Measurements from ENCODE around the gene ANKRD1.
"Not testable (repeated sequence)": the region's sequence is repeated elsewhere in the genome, so short reads cannot be mapped to it uniquely, and the experiment has no call there.

Gene ANKRD1

DNA sequence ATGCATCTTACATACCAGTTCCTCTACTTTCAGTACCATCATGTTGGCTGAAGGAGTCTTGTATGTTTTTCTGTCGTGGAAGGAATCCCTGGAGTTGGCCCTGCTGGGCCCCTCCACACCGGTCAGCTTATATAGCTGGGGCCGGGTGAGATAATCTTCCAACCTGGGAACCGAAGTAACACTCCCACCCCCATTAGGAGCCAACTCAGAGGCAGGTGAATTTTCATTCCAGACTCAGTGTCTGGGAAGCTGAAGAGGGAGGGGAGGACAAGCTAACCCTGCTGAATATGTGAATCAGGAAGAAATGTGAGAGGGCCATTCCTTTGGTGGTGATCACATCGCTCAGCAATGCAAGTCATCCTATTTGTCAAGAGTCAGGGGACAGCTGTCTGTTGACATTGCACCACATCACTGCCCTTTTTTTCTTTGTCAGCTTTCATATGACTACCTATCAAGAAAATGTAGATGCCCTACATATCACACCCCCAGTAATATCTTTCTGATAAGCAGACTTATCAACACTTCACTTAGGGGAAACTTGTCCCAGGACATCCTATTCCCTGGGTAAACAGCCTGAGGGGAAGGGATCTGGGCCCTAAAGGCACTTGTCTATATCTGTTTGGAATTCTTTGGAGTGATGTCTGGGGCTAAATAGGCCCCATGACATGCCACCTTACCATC is at the start of gene ANKRD1:
TSS of gene ANKRD1 (minus strand) at position 102 of the 681 bp plus-strand sequence. CDS start at position 42, 60 bp downstream.
- no peak for FAIRE-seq

GRCh38 chr10:90969947-90970673 is 49.2 kb upstream of the ANKRD1 start:
- no peak for FAIRE-seq

GRCh38 chr10:90969121-90969534 is 48.2 kb upstream of the ANKRD1 start:
- no peak for FAIRE-seq

- FAIRE-seq: no peak
Observed at GRCh38 chr10:90968328-90969081, 47.6 kb upstream of the ANKRD1 start.

DNA sequence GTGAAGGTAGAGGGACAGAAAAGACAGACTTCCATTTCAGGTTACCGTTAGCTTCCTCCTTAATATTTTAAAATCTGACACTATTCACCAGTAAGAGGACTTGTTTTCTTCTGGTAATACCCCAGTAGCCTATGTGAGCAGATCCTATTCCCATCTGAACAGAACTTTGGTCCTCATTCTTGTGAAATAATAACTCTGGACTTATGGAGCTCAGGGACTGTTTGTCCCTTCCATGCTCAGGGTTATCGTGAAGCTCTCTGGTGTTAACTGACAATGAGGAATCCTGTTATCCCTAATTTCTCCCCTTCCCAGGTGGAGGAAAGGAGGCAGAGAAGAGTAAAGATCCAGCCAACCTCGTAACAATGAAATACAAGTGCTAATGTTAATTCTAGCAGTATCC is 47.0 kb upstream of the ANKRD1 start:
- no peak for FAIRE-seq

GRCh38 chr10:90966146-90966545 is 45.3 kb upstream of the ANKRD1 start:
- no peak for FAIRE-seq

DNA sequence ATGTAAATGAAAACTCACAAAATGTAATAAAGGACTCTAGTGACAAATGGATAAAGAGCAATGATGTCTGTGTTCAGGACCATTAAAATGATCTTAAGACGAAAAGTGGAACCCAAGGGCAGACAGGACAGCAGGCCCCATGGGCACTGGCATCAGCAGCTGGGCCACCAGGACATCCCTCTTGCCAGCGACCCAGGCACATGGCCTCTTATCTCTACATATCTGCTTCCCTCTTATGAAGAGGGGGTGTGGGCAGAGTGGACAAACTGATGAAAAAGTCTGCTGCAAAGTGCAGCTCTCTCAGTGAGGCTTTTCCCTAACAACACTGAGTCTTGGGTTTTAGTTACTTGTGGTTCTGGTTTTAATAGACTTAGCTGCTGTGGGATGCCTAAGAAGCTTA is 44.8 kb upstream of the ANKRD1 start:
- no peak for FAIRE-seq

- no peak for FAIRE-seq
Observed at GRCh38 chr10:90964781-90965465, 44.0 kb upstream of the ANKRD1 start.

DNA sequence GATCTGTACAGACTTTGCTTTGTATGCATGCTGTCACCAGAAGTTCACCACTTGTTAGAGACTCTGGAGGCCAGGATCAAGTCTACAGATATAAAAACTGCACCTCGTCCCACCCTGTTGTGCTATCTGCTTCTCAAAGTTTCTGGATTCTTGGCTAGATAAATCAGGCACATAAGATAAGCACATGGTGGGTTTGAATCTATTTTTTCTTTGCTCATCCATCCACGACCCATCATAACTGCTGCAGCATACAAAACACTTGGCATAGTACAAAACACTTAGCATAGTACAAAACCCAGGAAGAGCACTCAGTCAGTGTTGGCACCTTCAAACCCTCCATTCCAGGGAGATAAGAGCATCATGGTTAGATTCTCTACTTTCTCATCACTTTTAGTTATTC is 42.4 kb upstream of the ANKRD1 start:
- FAIRE-seq: no peak

DNA sequence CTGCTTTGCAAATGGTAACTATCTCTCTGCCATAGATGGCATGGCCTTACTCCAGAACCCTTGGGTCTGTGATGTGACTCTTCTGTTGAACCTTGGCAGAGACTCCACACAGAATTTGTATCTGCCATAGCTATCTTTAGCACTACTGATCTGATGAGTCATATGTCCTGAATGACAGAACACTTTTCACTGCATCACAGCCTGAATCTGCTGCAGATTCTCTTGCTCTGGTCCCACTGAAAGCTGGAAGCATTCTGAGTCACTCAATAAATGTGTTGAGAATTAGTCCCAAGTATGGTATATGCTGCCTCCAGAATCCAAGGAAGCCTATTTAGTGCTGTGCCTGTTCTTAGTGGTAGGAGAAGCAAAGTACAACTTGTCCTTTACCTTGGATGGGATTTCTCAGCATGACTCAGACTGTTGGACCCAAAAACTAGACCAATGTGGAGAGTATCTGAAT is 39.5 kb upstream of the ANKRD1 start:
- no peak for FAIRE-seq

GRCh38 chr10:90959826-90960225 is 38.9 kb upstream of the ANKRD1 start:
- FAIRE-seq: no peak

GRCh38 chr10:90958781-90959180 is 37.9 kb upstream of the ANKRD1 start:
- FAIRE-seq: no peak

DNA sequence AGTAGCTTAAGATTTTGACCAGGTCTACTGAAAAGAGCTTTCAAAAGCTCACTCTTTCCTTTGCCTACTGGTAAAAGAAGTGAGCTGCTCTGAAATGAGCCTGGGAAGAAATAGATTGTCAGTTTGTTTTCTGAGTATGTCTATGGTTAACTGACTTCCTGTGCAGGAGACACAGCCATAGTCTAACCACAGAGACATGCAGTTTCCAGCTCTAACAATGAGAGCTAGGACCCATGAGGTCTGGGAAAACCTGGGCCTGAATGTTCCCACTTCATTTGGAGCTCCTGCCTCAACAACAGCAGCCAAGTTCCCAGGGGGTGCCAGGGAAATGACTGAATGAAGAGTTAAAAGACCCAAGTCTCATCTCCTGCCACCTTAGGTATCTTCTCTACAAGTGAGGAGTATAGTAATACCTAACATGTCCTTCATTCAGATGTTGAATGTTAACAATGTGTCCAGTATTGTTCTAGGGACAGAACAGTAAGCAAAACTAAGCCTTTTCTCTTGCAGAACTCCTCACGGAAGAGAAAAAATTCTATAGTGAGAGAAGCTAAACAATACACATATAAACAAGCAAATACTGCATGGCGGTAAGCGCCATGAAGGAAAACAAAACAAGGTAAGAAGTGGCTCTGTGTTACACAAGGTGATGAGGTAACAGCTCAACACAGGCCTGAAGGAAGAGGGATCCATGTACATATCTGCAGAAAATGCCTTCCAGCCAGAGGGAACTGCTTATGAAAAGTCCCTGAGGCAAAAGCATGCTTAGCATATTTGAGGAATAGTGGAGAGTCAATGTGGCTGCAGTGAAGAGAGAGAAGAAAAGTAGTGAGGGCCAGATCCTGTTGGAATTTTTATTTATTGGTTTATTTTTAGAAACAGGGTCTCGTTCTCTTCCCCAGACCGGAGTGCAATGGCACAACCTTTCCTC is 26.4 kb upstream of the ANKRD1 start:
- FAIRE-seq: no peak

DNA sequence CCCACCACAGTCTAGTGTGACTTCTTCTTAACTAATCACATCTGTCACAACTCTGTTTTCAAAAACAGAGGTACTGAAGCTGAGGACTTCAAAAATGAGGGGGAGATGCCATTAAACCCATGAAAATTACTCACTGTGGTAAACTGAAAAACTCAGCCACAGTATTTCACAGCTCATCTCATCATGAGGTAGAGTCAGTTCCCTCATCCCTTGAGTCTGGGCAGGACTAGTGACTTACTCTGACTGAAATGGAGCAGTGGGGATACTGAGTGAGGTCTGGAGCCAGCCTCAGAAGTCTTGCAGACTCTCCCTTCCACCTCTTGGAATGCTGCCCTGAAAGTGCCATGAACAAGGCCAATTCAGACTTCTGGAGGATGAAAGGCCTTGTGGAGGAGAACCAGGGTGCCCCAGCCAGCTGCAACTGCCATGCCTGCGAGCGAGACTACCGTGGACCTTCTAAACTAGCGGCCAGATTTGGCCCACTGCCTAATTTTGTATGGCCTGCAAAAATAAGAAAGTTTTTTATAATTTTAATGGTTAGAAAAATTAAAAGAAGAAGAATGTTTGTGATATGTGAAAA is 24.7 kb upstream of the ANKRD1 start:
- FAIRE-seq: no peak

DNA sequence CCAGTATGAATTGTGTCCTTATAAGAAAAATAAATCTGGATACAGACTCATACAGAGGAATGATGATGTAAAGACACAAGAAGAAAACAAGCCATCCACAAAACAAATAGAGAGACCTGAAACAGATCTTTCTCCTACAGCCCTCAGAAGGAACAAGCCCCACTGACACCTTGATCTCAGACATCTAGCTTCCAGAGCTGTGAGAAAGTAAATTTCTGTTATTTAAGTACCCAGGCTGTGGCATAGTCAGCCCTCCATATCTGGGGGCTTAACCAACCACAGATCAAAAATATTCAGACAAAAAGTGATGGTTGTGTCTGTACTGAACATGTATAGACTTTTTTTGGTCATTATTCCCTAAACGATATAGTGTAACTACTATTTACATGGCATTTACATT is 23.9 kb upstream of the ANKRD1 start:
- FAIRE-seq: no peak

DNA sequence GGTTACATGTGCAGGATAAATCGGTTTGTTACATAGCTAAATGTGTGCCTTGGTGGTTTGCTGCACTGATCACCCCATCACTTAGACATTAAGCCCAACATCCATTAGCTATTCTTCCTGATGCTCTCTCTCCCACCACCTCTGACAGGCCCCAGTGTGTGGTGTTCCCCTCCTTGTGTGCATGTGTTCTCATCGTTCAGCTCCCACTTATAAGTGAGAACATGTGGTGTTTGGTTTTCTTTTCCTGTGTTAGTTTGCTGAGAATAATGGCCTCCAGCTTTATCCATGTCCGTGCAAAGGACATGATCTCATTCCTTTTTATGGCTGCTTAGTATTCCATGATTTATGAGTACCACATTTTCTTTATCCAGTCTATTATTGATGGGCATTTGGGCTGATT is 22.1 kb upstream of the ANKRD1 start:
- not testable (repeated sequence) for FAIRE-seq

- FAIRE-seq: no peak
Observed at GRCh38 chr10:90939648-90940047, 18.8 kb upstream of the ANKRD1 start.

DNA sequence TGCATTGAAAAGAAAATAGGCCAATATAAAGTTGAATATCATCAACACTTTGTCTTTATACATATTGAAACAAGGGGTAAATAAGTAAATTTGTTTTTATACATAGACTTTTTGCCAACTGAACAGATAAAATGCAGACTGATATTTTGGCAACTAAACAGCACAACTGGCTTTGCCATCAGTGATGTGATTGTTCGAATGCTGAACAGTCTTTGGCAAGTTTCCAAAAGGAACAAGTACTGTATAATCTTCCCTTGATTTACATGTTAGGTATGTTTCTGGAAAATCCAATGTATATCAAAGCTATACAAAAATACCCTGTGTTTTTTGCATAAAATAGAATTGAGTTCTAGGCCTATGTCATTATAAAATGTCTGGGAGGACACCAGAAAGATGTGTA is 18.2 kb upstream of the ANKRD1 start:
- no peak for FAIRE-seq

DNA sequence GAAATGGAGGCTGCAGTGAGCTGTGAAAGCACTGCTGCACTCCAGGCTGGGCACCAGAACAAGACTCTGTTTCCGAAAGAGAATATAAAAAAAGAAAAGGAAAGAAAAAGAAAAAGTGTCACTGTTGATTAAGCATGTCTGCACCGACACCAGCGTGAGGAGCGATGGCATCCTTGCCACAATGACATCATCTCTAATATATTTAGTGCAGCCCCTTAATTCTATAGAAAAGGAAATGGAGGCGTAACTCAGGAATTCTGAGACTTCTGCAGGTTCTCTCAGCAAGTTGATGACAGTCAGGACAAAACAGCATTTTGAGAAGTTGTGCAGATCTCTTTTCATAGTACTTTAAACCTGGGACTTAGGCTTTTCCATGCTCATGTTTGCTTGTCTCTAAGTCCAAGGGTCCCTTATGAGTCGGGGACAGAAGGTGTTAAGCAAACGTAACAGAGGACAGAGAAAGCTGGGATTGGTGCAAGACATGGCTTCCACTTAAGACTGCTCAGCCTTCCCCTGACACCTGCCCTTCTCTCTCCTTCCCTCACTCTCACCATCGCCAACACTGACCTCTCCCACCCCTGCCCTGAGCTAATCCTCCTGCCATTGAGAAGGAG is 16.9 kb upstream of the ANKRD1 start:
- FAIRE-seq: no peak

GRCh38 chr10:90936276-90936659 is 15.4 kb upstream of the ANKRD1 start:
- no peak for FAIRE-seq
